GM12878 (cell line): Measurements from ENCODE around the gene XG.

Experiments
- BACH1 ChIP-seq: fragments of 450-650 bp; IDR thresholded peaks from 2 replicates; pipeline ENCODE4 v1.6.1; 2017; ENCODE audit warnings: mild to moderate bottlenecking, borderline replicate concordance
- BHLHE40 ChIP-seq, 2 experiments: fragments of 450-650 bp in 1 of 2; IDR thresholded peaks; 2 replicates each; pipeline ENCODE4 v1.6.1; 2011 to 2017; ENCODE audit warnings: low read depth in 2 of 2, borderline replicate concordance in 1 of 2, improper control_type of control experiment in 1 of 2, low read length in 1 of 2, mild to moderate bottlenecking in 1 of 2
- BRCA1 ChIP-seq: IDR thresholded peaks from 2 replicates; pipeline ENCODE4 v1.6.1; 2011; ENCODE audit warnings: low read depth, low read length, improper control_type of control experiment
- CHD2 ChIP-seq: IDR thresholded peaks from 2 replicates; pipeline ENCODE4 v1.6.1; 2011; ENCODE audit warnings: low read depth, low read length, improper control_type of control experiment, borderline replicate concordance
- CTCF ChIP-seq, 3 experiments: IDR thresholded peaks in 2 of 3; conservative IDR thresholded peaks in 1 of 3; 2 replicates each; pipeline ENCODE4 v1.5.1; 2011; ENCODE audit warnings: low read depth in 3 of 3, low read length in 3 of 3, mild to moderate bottlenecking in 3 of 3, control low read depth in 2 of 3, moderate library complexity in 2 of 3, inconsistent platforms in 1 of 3, mixed read lengths in 1 of 3; ENCODE audit not compliant: control insufficient read depth in 2 of 3, insufficient read depth in 1 of 3; ENCODE audit errors: extremely low read depth in 1 of 3
- EZH2 ChIP-seq: IDR thresholded peaks from 2 replicates; pipeline ENCODE4 v1.6.1; 2012; ENCODE audit warnings: low read depth, mild to moderate bottlenecking, control low read depth, inconsistent platforms, low read length, borderline replicate concordance; ENCODE audit not compliant: control insufficient read depth
- GABPA ChIP-seq: IDR thresholded peaks from 2 replicates; pipeline ENCODE4 v1.6.1; 2014; ENCODE audit warnings: antibody characterized with exemption, low read depth, mild to moderate bottlenecking, inconsistent platforms
- PML ChIP-seq: IDR thresholded peaks from 2 replicates; pipeline ENCODE4 v1.6.1; 2012; ENCODE audit warnings: low read length, inconsistent platforms
- POLR2A ChIP-seq: IDR thresholded peaks from 2 replicates; pipeline ENCODE4 v1.6.1; 2011; ENCODE audit warnings: low read depth, mild to moderate bottlenecking, low read length
- RAD21 ChIP-seq: IDR thresholded peaks from 2 replicates; pipeline ENCODE4 v1.6.1; 2011; ENCODE audit warnings: mild to moderate bottlenecking, low read depth, low read length, moderate library complexity; ENCODE audit not compliant: insufficient read depth
- REST ChIP-seq: IDR thresholded peaks from 2 replicates; pipeline ENCODE4 v1.6.1; 2012; ENCODE audit warnings: mild to moderate bottlenecking, low read depth, low read length
- SP1 ChIP-seq: IDR thresholded peaks from one replicate; pipeline ENCODE4 v1.6.1; 2011; ENCODE audit warnings: low read depth, low read length
- TAF1 ChIP-seq: IDR thresholded peaks from 2 replicates; pipeline ENCODE4 v1.6.1; 2011; ENCODE audit warnings: mild to moderate bottlenecking, low read depth, low read length, borderline replicate concordance
- ZNF217 ChIP-seq: fragments of 450-650 bp; IDR thresholded peaks from 2 replicates; pipeline ENCODE4 v1.6.1; 2017; ENCODE audit warnings: antibody characterized with exemption, mild to moderate bottlenecking

- TF ChIP-seq SP1 (no peak), GABPA (no peak), RAD21 (no peak), CTCF (IDR thresholded peaks at IDR 0.05 in 2 of 3, conservative IDR thresholded peaks at IDR 0.05 in 1 of 3; ENCODE audit: control insufficient read depth in 2 of 3, extremely low read depth in 1 of 3, insufficient read depth in 1 of 3, low read depth in 3 of 3, low read length in 3 of 3) (no peak), PML (no peak), EZH2 (no peak), POLR2A (no peak), BHLHE40 (IDR thresholded peaks at IDR 0.05; ENCODE audit: borderline replicate concordance in 1 of 2, low read depth in 2 of 2, low read length in 1 of 2) (no peak), REST (no peak), BACH1 (no peak), CHD2 (no peak), TAF1 (no peak), BRCA1 (no peak), ZNF217 (no peak)
Observed at GRCh38 chrX:2769615-2770014, 17.8 kb downstream of the XG start.
